RWPE2 (cell line): Measurements from ENCODE around the gene DESI2.
"Not testable (repeated sequence)": the region's sequence is repeated elsewhere in the genome, so short reads cannot be mapped to it uniquely, and the experiment has no call there.

Source experiments
- ATAC-seq: fragments of 200-7000 bp; cut with Tn5 transposase; 3 replicates; pipeline ENCODE4 v1.9.1; 2021; ENCODE audit warnings: low read depth
- DNase-seq: peaks from one replicate; pipeline ENCODE4 v3.0.0-alpha.2; 2020; ENCODE audit warnings: low spot score
- H3K27ac ChIP-seq: fragments of 450-650 bp; 2 replicates; pipeline ENCODE4 v1.5.1; 2017; ENCODE audit warnings: mild to moderate bottlenecking; ENCODE audit not compliant: poor library complexity, severe bottlenecking
- H3K27me3 ChIP-seq: fragments of 250-450 bp; sonication (Bioruptor Pico); 2 replicates; pipeline ENCODE4 v1.5.1; 2021; ENCODE audit warnings: mild to moderate bottlenecking, moderate library complexity; ENCODE audit not compliant: insufficient read depth, poor library complexity, severe bottlenecking
- H3K36me3 ChIP-seq: fragments of 250-450 bp; sonication (Bioruptor Pico); 2 replicates; pipeline ENCODE4 v1.5.1; 2020; ENCODE audit warnings: low read depth, mild to moderate bottlenecking, moderate library complexity
- H3K4me1 ChIP-seq: fragments of 250-450 bp; sonication (Bioruptor Pico); 2 replicates; pipeline ENCODE4 v1.5.1; 2021; ENCODE audit warnings: mild to moderate bottlenecking, moderate library complexity; ENCODE audit not compliant: insufficient read depth, poor library complexity, severe bottlenecking
- H3K4me3 ChIP-seq: fragments of 250-450 bp; sonication (Bioruptor Pico); 2 replicates; pipeline ENCODE4 v1.5.1; 2021; ENCODE audit warnings: mild to moderate bottlenecking, moderate library complexity; ENCODE audit not compliant: severe bottlenecking
- H3K9me3 ChIP-seq: fragments of 250-450 bp; sonication (Bioruptor Pico); 2 replicates; pipeline ENCODE4 v1.5.1; 2021; ENCODE audit warnings: mild to moderate bottlenecking, moderate library complexity; ENCODE audit not compliant: severe bottlenecking
- CTCF ChIP-seq: fragments of 450-650 bp; IDR thresholded peaks from one replicate; pipeline ENCODE4 v1.5.1; 2017; ENCODE audit warnings: mild to moderate bottlenecking, moderate library complexity; ENCODE audit not compliant: poor library complexity, severe bottlenecking

Gene DESI2

GRCh38 chr1:244659694-244660093, 6.8 kb downstream of the DESI2 start:
- ATAC-seq (no peak), DNase-seq (no peak)
- Histone ChIP-seq H3K4me1 (peaks cover 8% of the 10 kb centered on the region), H3K4me3 (no peak overlapping the region), H3K27me3 (no peaks in the 10 kb centered on the region), H3K36me3 (peaks cover 21% of the 10 kb centered on the region), H3K9me3 (no peaks in the 10 kb centered on the region), H3K27ac (no peak overlapping the region)
- TF ChIP-seq CTCF = no peak

- no peak for TF ChIP-seq CTCF
- H3K27ac ChIP-seq = no peak overlapping the region
- H3K36me3 ChIP-seq = peaks cover 21% of the 10 kb centered on the region
- no peak overlapping the region for H3K4me3 ChIP-seq
- ATAC-seq (no peak), DNase-seq (no peak)
- H3K27me3 ChIP-seq = no peaks in the 10 kb centered on the region
- H3K9me3 ChIP-seq = no peaks in the 10 kb centered on the region
- no peaks in the 10 kb centered on the region for H3K4me1 ChIP-seq
Observed at GRCh38 chr1:244660595-244660994, 7.7 kb downstream of the DESI2 start.

GRCh38 chr1:244661569-244662312, 8.8 kb downstream of the DESI2 start:
- H3K27ac ChIP-seq, DNase-seq, H3K4me3 ChIP-seq, H3K4me1 ChIP-seq, H3K27me3 ChIP-seq, H3K9me3 ChIP-seq, ATAC-seq: not testable (repeated sequence)
- peaks cover 17% of the 10 kb centered on the region for H3K36me3 ChIP-seq

GRCh38 chr1:244662599-244662998, 9.7 kb downstream of the DESI2 start:
- no peak for TF ChIP-seq CTCF
- Histone ChIP-seq H3K36me3 (peaks cover 9% of the 10 kb centered on the region), H3K4me1 (no peaks in the 10 kb centered on the region), H3K4me3 (no peak overlapping the region), H3K9me3 (no peaks in the 10 kb centered on the region), H3K27ac (no peak overlapping the region), H3K27me3 (no peaks in the 10 kb centered on the region)
- DNase-seq (no peak), ATAC-seq (no peak)

GRCh38 chr1:244664353-244664752, 11.4 kb downstream of the DESI2 start:
- H3K27me3 ChIP-seq = no peaks in the 10 kb centered on the region
- peaks cover 9% of the 10 kb centered on the region for H3K36me3 ChIP-seq
- no peaks in the 10 kb centered on the region for H3K4me1 ChIP-seq
- no peaks in the 10 kb centered on the region for H3K9me3 ChIP-seq
- no peak overlapping the region for H3K27ac ChIP-seq
- ATAC-seq (no peak), DNase-seq (no peak)
- no peak overlapping the region for H3K4me3 ChIP-seq
- TF ChIP-seq CTCF = no peak
